Activated T-helper 17 cell treated with anti-CD3 and anti-CD28 coated beads, Interleukin-2, amount 50 U/mL, for 72 hours (primary cell): ENCODE measurements around the gene TP53TG5. TPM values are rescaled to one million over a fixed set of nuclear protein-coding genes. Genes with fewer than 3 reads are reported as not detected.

Experiments used
- ATAC-seq: fragments of 150-1000 bp; cut with Tn5 transposase; replicated peaks from 2 replicates; pipeline ENCODE4 v1.10.0; 2021; ENCODE audit warnings: mild to moderate bottlenecking, moderate library complexity
- H3K27ac Mint-ChIP-seq: one replicate; pipeline ENCODE4 v1.8.0; 2022; ENCODE audit warnings: mixed read lengths
- H3K27me3 Mint-ChIP-seq: one replicate; pipeline ENCODE4 v1.8.0; 2022; ENCODE audit warnings: mixed read lengths
- H3K36me3 Mint-ChIP-seq: one replicate; pipeline ENCODE4 v1.8.0; 2022; ENCODE audit warnings: low read depth, mild to moderate bottlenecking, mixed read lengths
- H3K4me1 Mint-ChIP-seq: one replicate; pipeline ENCODE4 v1.8.0; 2022; ENCODE audit warnings: mixed read lengths
- H3K4me3 Mint-ChIP-seq: one replicate; pipeline ENCODE4 v1.8.0; 2022; ENCODE audit warnings: mild to moderate bottlenecking, mixed read lengths
- H3K9me3 Mint-ChIP-seq: one replicate; pipeline ENCODE4 v1.8.0; 2022; ENCODE audit warnings: mixed read lengths
- total RNA-seq, 2 donors: library from RNA; stranded (reverse); gene quantifications; one replicate each; pipeline ENCODE4 v1.2.3, GENCODE V29; 2022

TP53TG5 gene
- total RNA-seq, 2 donors from 2014 or later, result 0.11 to 0.50 TPM

GRCh38 chr20:45390931-45391330 is 12.8 kb upstream of the TP53TG5 start:
- no peak overlapping the region for H3K27ac Mint-ChIP-seq
- H3K36me3 Mint-ChIP-seq, result peaks cover 8% of the 10 kb centered on the region
- H3K9me3 Mint-ChIP-seq, result no peaks in the 10 kb centered on the region
- no peaks in the 10 kb centered on the region for H3K27me3 Mint-ChIP-seq
- no peak overlapping the region for H3K4me3 Mint-ChIP-seq
- ATAC-seq, result no peak
- peaks cover 9% of the 10 kb centered on the region for H3K4me1 Mint-ChIP-seq

GRCh38 chr20:45387274-45387673 is 9.1 kb upstream of the TP53TG5 start:
- ATAC-seq, result peak; percentile 42
- H3K27me3 Mint-ChIP-seq, result no peaks in the 10 kb centered on the region
- H3K9me3 Mint-ChIP-seq, result no peaks in the 10 kb centered on the region
- no peaks in the 10 kb centered on the region for H3K36me3 Mint-ChIP-seq
- H3K27ac Mint-ChIP-seq, result no peak overlapping the region
- no peak overlapping the region for H3K4me3 Mint-ChIP-seq
- H3K4me1 Mint-ChIP-seq, result peaks cover 9% of the 10 kb centered on the region

GRCh38 chr20:45377269-45377668 is 856 bp downstream of the TP53TG5 start:
- H3K36me3 Mint-ChIP-seq, result peaks cover 14% of the 10 kb centered on the region
- no peaks in the 10 kb centered on the region for H3K27me3 Mint-ChIP-seq
- peaks cover 3% of the 10 kb centered on the region for H3K4me1 Mint-ChIP-seq
- no peak overlapping the region for H3K4me3 Mint-ChIP-seq
- H3K27ac Mint-ChIP-seq, result no peak overlapping the region
- ATAC-seq, result no peak
- H3K9me3 Mint-ChIP-seq, result no peaks in the 10 kb centered on the region

- Mint-ChIP-seq H3K4me3 (no peak overlapping the region), H3K9me3 (no peaks in the 10 kb centered on the region), H3K36me3 (peaks cover 7% of the 10 kb centered on the region), H3K27me3 (no peaks in the 10 kb centered on the region), H3K4me1 (peaks cover 5% of the 10 kb centered on the region), H3K27ac (peak overlapping the region; percentile 85)
- no peak for ATAC-seq
These were observed 3.2 kb downstream of the TP53TG5 start for GRCh38 chr20:45374966-45375365.

GRCh38 chr20:45374101-45374467 is 4.0 kb downstream of the TP53TG5 start:
- ATAC-seq, result no peak
- Mint-ChIP-seq H3K4me1 (peaks cover 6% of the 10 kb centered on the region), H3K9me3 (no peaks in the 10 kb centered on the region), H3K27ac (peak overlapping the region; percentile 85), H3K27me3 (no peaks in the 10 kb centered on the region), H3K4me3 (peak overlapping the region; percentile 84), H3K36me3 (peaks cover 11% of the 10 kb centered on the region)

GRCh38 chr20:45373353-45374100 is 4.6 kb downstream of the TP53TG5 start:
- Mint-ChIP-seq H3K27ac (peak overlapping the region; percentile 85), H3K27me3 (no peaks in the 10 kb centered on the region), H3K36me3 (peaks cover 16% of the 10 kb centered on the region), H3K9me3 (no peaks in the 10 kb centered on the region), H3K4me3 (peak overlapping the region; percentile 84), H3K4me1 (peaks cover 12% of the 10 kb centered on the region)
- ATAC-seq, result peak; percentile 98

- Mint-ChIP-seq H3K4me1 (peaks cover 19% of the 10 kb centered on the region), H3K27me3 (no peaks in the 10 kb centered on the region), H3K9me3 (no peaks in the 10 kb centered on the region), H3K4me3 (peak overlapping the region; percentile 84), H3K27ac (peak overlapping the region; percentile 85), H3K36me3 (peaks cover 23% of the 10 kb centered on the region)
- ATAC-seq, result no peak
These were observed 5.3 kb downstream of the TP53TG5 start for GRCh38 chr20:45372646-45373352.

GRCh38 chr20:45372241-45372640 is 5.9 kb downstream of the TP53TG5 start:
- Mint-ChIP-seq H3K36me3 (peaks cover 29% of the 10 kb centered on the region), H3K4me3 (peak overlapping the region; percentile 49), H3K27ac (peak overlapping the region; percentile 68), H3K27me3 (no peaks in the 10 kb centered on the region), H3K9me3 (no peaks in the 10 kb centered on the region), H3K4me1 (peaks cover 21% of the 10 kb centered on the region)
- no peak for ATAC-seq

- peaks cover 27% of the 10 kb centered on the region for H3K4me1 Mint-ChIP-seq
- peaks cover 42% of the 10 kb centered on the region for H3K36me3 Mint-ChIP-seq
- no peaks in the 10 kb centered on the region for H3K9me3 Mint-ChIP-seq
- no peak for ATAC-seq
- H3K27me3 Mint-ChIP-seq, result no peaks in the 10 kb centered on the region
- no peak overlapping the region for H3K4me3 Mint-ChIP-seq
- no peak overlapping the region for H3K27ac Mint-ChIP-seq
These were observed 7.5 kb downstream of the TP53TG5 start for GRCh38 chr20:45370571-45371160.

- peak; percentile 76 for ATAC-seq
- Mint-ChIP-seq H3K4me1 (peaks cover 33% of the 10 kb centered on the region), H3K27me3 (no peaks in the 10 kb centered on the region), H3K36me3 (peaks cover 49% of the 10 kb centered on the region), H3K4me3 (peak overlapping the region; percentile 39), H3K27ac (peak overlapping the region; percentile 24), H3K9me3 (no peaks in the 10 kb centered on the region)
These were observed 9.7 kb downstream of the TP53TG5 start for GRCh38 chr20:45368221-45368980.

- Mint-ChIP-seq H3K9me3 (no peaks in the 10 kb centered on the region), H3K36me3 (peaks cover 54% of the 10 kb centered on the region), H3K4me3 (peak overlapping the region; percentile 39), H3K27me3 (no peaks in the 10 kb centered on the region), H3K4me1 (peaks cover 28% of the 10 kb centered on the region), H3K27ac (no peak overlapping the region)
- ATAC-seq, result no peak
These were observed 11.0 kb downstream of the TP53TG5 start for GRCh38 chr20:45367126-45367525.

- Mint-ChIP-seq H3K4me1 (peaks cover 27% of the 10 kb centered on the region), H3K4me3 (no peak overlapping the region), H3K27me3 (no peaks in the 10 kb centered on the region), H3K9me3 (no peaks in the 10 kb centered on the region), H3K36me3 (peaks cover 54% of the 10 kb centered on the region), H3K27ac (no peak overlapping the region)
- ATAC-seq, result no peak
These were observed 11.5 kb downstream of the TP53TG5 start for GRCh38 chr20:45366631-45367030.

GRCh38 chr20:45366192-45366591 is 11.9 kb downstream of the TP53TG5 start:
- Mint-ChIP-seq H3K27ac (no peak overlapping the region), H3K9me3 (no peaks in the 10 kb centered on the region), H3K4me3 (no peak overlapping the region), H3K4me1 (peaks cover 27% of the 10 kb centered on the region), H3K27me3 (no peaks in the 10 kb centered on the region), H3K36me3 (peaks cover 54% of the 10 kb centered on the region)
- ATAC-seq, result no peak

- peak overlapping the region; percentile 95 for H3K4me3 Mint-ChIP-seq
- H3K27me3 Mint-ChIP-seq, result no peaks in the 10 kb centered on the region
- ATAC-seq, result no peak
- peaks cover 54% of the 10 kb centered on the region for H3K36me3 Mint-ChIP-seq
- H3K9me3 Mint-ChIP-seq, result no peaks in the 10 kb centered on the region
- no peak overlapping the region for H3K27ac Mint-ChIP-seq
- H3K4me1 Mint-ChIP-seq, result peaks cover 27% of the 10 kb centered on the region
These were observed 12.6 kb downstream of the TP53TG5 start for GRCh38 chr20:45365444-45365970.
